Adipose tissue (tissue), 3 donors: Measurements from ENCODE around the gene NTM. TPM values are rescaled to one million over a fixed set of nuclear protein-coding genes. Genes with fewer than 3 reads are reported as not detected.

Experiments used
- H3K27ac ChIP-seq: one replicate; pipeline ENCODE4 v1.5.1; 2013; ENCODE audit warnings: low read depth, low read length
- WGBS, 3 donors: extraction: QIAGEN DNeasy Blood & Tissue Kit; methylation state at CpG; one replicate each; pipeline ENCODE4 v1.1.7; 2013; 5-methylcytosine and 5-hydroxymethylcytosine counted together
- polyA plus RNA-seq, 3 donors: library from polyadenylated mRNA; stranded (reverse); fragments of 200-250 nt; gene quantifications; one replicate each; pipeline ENCODE4 v1.2.3, GENCODE V29; 2013
- donor health status: healthy with polysubstance abuse.
- donor health status: Bipolar disorder and iron deficiency.
- donor health status: healthy.

NTM gene
- polyA plus RNA-seq, 3 donors = 0.22 to 2.2 (median 1.6) TPM

DNA sequence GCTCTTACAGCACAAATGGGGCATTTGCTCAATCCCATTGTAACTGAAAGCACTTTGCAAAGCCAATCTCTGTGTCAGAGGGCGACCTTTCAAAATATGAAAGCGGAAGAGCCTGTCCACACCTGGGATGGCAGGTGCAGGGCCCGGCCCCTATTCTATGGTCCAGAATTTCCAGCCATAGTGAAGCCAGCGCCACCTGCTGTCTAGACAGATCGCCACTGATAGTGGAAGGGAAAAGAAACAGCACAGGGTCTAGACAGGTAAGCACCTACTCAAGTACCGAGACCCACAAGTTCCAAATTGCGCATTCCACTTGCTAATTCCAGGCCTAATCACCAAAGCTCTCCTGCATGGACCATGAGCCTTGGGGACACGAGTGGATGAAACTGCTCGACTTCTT, 141.4 kb downstream of the NTM start:
- WGBS, 3 donors = 35 to 57% (median 52%) methylated on average over 9 of the region's 9 CpGs

DNA sequence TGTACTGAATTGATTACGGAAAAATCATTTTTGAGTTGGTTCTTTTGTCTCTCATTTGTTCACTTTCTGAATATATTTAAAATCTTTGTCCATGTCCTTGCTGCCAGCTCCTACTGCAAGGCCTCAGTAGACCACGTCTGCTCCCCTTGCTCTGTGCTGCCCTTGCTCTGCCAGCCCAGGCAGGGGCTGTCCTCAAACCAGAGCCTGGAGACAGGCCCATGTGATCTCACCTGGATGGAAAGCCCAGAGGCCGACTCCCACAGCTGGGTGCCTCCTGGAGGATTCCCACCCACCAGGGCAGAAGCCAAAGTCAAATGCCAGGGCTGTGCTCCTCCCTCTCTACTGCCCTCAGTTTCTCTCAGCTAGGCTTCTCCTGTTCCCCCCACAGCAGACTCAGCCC, 141.8 kb downstream of the NTM start:
- H3K27ac ChIP-seq = no peak overlapping the region
- WGBS, 3 donors = 72 to 74% (median 73%) methylated on average over 3 of the region's 3 CpGs

More for the DNA sequence above, 141.4 kb downstream of the NTM start:
- no peak overlapping the region for H3K27ac ChIP-seq

DNA sequence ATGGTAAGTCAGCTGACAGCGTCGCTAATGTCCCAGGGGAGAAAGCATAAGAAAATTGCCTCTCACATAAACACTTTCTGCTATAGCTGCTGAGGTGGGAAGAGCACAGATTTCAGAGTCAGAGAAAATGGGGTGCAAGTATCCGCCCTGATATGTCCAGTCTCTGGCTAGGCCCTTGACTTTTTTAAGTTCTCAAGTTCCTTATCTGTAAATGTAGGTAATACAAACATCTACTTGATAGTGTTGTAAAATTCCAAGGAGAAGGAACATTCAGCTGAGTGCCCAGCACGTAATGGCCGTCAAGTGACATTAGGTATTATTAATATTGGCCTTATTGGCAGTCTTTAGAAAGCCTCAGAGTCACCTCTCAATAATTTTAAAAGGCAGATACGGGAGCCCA, 143.6 kb downstream of the NTM start:
- H3K27ac ChIP-seq = no peak overlapping the region
- WGBS, 3 donors = 70 to 85% (median 81%) methylated on average over 6 of the region's 6 CpGs

DNA sequence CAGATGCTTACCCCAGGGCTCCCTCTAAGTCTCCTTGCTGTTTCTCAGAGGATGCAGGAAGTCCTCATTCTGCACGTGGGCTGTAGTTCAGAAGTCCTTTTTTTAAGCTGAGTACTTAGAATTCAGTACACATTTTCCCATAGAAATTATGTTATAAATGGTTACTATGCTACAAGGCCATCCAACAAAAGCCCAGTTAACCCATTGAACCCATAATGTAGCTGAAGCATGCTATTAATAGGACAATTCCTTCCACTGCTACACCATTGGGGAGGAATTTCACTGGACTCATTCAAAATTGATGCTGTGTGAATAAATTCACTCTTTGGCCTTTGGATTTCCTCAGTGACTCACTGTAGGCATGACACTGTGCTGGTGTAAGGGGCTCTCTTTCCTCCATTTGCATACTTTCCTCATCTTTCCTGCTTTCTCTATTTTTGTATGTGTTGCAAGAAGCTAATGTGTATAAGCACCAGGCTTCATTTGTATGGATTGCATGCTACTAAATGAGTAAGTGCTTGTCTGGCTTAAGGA, 148.0 kb downstream of the NTM start:
- 24 to 27% (median 25%) methylated on average over 1 of the region's 1 CpG for WGBS, 3 donors
- no peak overlapping the region for H3K27ac ChIP-seq

DNA sequence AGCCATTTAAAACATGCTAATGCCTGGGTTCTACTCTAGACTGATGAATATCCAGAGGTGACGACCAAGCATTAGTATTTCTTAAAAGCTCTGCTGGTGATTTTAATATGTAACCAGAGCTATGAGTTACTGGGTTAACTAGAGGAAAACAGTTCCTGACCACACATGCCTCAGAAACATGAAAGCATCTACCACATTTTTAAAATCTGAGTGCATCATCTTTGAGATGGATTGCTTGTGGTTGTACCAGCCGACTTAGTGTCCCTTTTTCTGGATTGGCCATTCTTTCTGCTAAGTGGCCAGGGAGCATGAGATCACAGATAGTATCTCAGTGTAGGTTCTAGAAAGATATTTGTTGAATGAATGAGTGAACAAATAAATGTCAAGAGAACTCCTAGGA, 152.4 kb downstream of the NTM start:
- WGBS, 3 donors = 51 to 78% (median 51%) methylated on average over 2 of the region's 2 CpGs
- no peak overlapping the region for H3K27ac ChIP-seq

DNA sequence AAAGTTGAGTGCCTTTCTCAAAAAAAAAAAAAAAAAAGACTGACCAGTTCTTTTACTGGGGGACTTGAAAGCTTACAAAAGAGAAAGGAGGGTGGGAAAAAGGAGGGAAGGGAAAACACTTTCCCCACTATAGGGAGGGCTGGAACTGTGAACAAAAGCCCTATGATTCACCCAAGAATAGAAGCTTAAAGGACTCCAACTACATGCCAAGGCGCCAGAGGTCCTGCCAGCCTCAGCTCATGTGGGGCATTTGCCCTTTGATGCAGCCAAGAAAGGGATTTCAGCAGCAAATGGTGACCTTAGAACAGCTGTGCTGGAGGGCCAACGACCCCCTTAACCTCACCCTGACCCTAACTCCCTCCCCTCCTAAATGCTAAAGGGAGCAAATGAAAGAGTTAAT, 160.0 kb downstream of the NTM start:
- 16 to 49% (median 44%) methylated on average over 2 of the region's 2 CpGs for WGBS, 3 donors
- no peak overlapping the region for H3K27ac ChIP-seq

DNA sequence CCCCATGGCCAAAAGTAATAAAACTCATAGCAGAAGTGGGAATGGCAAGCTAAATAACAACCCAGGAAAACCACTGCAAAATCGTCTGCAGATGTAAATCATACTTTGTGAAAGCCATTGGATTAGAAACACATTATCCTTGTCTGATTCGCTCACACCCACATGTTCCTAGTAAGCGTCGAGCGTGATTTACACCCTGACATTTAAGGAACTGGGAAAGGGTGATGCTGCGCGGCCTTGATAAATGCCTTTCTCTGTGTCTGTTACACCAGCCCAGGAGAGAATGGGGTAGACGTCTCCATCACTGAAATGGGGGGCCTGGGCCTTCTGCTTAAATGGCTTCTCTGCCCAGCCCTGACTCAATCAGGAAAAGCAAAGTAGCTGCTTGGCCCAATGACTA, 162.7 kb downstream of the NTM start:
- no peak overlapping the region for H3K27ac ChIP-seq
- 67 to 70% (median 70%) methylated on average over 8 of the region's 8 CpGs for WGBS, 3 donors

DNA sequence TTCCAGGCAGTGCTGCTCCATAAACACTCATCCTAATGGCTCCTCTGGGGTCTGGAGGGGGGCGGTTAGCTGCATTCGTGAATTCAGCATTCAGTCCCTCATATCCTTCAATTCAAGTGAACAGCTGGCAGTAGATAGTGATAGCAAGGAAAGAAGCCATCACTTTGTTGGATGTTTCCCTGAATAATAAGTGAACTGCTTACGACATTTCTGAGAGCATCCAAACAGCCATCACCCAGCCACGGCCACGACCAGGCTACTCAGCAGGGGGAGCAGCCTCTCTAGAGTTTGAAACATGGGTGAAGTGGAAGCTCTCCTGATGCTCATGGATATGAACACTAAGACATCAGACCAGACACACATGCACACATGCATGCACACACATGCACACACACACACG, 163.6 kb downstream of the NTM start:
- 63 to 76% (median 68%) methylated on average over 6 of the region's 6 CpGs for WGBS, 3 donors
- H3K27ac ChIP-seq = no peak overlapping the region

DNA sequence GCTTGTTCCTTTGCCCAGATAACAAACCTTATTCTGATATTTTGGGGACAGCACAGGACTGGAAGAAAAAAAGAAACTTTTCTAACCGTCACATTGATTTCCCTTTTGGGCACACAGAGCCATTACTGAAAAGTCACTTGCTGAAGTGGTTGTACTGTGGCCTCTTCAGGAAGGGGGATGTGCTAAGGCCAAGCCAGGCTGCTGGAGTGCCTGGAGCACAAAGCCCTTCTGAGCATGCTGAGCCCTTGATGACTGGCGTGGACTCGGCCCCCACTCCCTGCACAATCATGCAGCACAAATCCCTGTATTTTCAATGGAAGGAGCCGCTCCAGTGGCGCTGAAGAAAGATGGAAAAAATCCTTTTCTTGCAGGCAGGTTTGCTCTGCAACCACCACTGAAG, 164.2 kb downstream of the NTM start:
- 67 to 88% (median 77%) methylated on average over 5 of the region's 5 CpGs for WGBS, 3 donors
- no peak overlapping the region for H3K27ac ChIP-seq

DNA sequence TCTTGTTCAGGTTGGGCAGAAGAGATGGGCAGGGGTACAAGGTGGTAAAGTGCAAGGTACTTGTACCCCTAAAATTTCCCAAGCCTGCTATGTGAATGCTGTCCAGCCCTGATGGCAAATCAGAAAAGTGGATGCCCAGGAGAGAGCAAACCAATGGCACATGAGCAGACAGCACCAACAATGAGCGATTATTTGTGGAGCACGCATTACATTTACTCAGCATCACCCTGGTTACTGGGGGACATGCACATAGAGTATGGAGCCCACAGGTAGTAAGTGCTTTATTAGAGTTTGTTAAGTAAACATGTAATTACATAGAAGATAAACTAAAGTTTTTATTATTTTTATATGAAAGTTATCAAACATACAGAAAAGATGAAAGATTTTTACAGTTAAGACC, 165.7 kb downstream of the NTM start:
- H3K27ac ChIP-seq = no peak overlapping the region
- 91 to 96% (median 95%) methylated on average over 2 of the region's 2 CpGs for WGBS, 3 donors

DNA sequence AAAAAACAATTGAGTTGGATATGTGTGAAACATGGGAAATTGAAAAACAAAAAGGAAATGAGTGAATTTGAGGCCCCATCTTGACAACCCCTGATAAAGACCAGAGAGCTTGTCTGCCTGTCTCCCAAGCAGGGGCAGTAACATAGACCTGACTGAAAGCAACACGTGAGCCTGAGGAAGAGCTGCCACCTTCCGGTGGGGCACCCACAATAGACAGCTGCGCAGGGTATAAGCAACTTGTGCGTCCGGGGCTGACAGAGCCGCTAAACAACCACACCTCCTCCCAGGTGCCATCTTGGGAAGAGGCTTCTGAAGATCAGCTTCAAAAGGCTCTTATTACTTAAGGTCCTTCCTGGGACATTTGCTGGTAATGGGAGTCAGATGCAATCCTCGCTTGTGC, 166.8 kb downstream of the NTM start:
- 77 to 87% (median 83%) methylated on average over 7 of the region's 7 CpGs for WGBS, 3 donors
- H3K27ac ChIP-seq = no peak overlapping the region

DNA sequence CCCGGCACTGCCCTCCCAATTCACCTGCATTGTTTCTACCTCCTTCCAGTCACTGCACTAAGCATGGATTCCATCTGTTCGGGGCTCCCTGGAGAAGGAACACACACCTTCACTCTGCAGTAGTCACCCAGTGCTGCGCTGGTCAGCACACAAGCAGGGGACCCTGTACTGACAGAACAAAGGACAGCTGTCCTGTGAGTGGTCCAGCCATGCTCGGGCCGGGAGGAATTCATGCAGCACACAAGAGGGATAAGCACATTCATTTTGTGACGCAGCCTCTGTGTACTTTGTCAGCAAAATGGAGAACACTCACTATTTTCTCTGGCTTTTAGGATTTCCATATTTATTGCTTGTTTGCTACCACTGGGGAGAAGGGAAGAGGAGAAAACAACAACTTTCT, 167.3 kb downstream of the NTM start:
- no peak overlapping the region for H3K27ac ChIP-seq
- 25 to 51% (median 45%) methylated on average over 6 of the region's 6 CpGs for WGBS, 3 donors

DNA sequence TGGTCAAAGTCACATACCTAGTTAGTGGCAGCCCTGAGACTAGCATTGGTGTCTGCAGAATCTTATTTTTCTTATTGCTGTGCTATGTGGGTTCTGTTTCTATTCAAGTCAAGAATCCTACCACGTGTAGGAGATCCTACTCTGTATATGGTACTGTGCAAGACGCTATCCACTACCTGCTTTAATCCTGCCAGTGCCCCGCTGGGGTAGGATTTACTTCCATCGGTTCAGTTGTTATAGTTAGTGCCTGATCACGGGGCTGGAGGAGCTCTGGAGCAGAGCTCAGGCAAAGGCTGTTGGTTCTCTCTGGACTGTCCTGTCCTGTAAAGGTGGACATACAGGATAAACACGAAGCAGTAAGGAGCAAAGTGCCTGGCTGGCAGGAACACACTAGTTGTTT, 167.9 kb downstream of the NTM start:
- no peak overlapping the region for H3K27ac ChIP-seq
- 43 to 60% (median 55%) methylated on average over 6 of the region's 6 CpGs for WGBS, 3 donors

DNA sequence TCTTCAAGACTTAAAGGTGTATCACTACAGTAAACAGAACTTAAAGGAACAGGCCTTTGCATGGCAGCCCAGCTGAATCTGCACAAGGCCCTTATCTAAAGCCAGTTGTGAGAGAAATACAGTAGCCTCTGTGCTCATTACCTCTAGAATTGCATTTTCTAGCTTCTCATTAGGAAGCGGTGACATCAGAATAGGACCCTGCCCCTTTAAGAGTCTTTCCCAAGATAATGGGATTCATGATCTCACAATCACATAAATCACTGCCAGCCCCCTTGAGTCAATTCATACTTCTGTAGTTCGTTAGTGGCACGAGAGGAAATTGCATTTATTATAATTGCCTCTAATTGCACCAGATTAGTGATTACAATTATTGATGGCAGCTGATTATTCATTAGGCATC, 170.3 kb downstream of the NTM start:
- no peak overlapping the region for H3K27ac ChIP-seq
- WGBS, 3 donors = 78 to 85% (median 83%) methylated on average over 3 of the region's 3 CpGs

DNA sequence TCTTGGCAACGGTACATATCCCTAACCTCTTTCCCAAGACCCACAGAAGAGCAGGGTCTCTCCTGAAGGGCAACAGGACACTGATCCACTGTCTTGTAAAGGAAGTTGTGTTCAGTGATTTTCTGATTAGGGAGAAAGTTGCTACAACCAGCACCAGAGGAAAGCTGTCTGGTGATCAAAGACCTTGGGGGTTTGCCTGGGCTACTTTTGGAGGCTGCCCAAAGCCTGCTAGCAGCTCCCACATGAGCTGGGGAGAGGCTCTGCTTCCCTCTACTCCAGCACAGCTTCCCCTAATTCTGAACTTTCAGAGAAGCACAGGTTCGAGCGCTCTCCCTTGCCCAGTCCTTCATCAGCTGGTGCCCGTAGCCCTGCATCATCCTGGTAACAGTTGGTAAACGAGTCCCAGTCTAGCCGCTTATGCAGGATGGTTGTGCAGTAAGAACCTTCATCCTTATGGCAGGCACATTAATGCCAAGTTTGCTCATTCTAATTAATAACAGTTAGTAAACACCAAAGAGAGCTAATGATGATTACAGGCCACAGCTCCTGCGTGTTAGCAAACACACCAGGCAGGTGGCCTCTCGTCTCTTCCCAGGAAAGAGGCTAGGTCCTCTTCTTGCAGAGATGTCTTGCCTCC, 173.1 kb downstream of the NTM start:
- 56 to 75% (median 65%) methylated on average over 8 of the region's 8 CpGs for WGBS, 3 donors
- no peak overlapping the region for H3K27ac ChIP-seq

DNA sequence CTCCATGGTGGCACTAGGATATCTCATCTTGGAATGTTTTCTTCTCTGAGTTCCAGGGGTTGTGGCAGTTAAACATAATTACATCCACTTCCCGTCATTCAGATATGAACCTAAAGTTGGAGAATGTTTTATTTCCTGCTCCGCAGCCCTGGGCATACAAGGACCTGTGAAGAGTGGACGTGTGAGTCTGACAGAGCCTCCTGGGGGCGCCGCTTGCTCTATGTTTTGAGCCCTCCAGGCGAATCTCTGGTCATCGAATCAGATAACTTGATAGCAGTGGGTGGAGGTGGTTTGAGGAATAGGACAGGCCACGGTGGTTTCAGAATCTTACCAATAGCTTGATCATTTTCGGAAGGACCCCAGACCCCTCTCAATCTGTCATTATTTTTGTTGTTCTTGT, 174.2 kb downstream of the NTM start:
- H3K27ac ChIP-seq = no peak overlapping the region
- 37 to 53% (median 50%) methylated on average over 9 of the region's 9 CpGs for WGBS, 3 donors

DNA sequence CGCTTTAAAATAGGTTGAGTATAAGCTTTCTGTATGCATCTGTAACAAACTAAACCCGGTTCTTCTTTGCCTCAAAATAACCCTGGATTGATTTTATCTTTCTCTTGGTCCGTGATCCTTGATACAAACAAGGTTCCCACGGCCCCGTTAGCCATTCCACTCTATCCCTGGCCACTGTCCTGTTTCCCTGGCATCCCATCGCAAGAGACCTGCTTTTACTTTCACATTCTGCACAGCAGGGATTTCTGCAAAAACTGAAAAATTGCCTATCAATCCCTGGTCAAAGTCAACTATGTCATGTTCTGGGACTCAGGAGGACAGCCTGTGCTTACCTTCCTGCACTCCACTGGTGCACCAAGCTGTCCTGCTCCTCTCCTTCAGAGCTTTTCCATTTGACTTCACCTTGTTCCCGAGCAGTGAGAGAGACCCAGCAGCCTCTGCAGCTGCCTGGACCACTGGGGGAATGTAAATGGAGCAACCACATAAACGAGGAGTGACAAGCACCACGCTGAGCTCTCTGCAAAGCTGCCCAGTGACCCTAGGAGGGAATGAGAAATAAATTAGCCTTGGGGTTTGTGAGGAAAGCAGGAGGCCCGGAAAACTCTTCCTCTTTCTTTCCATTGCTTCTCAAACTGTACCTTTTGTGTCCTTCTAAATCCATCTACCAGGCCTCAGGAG, 175.9 kb downstream of the NTM start:
- 41 to 51% (median 43%) methylated on average over 10 of the region's 10 CpGs for WGBS, 3 donors
- no peak overlapping the region for H3K27ac ChIP-seq

DNA sequence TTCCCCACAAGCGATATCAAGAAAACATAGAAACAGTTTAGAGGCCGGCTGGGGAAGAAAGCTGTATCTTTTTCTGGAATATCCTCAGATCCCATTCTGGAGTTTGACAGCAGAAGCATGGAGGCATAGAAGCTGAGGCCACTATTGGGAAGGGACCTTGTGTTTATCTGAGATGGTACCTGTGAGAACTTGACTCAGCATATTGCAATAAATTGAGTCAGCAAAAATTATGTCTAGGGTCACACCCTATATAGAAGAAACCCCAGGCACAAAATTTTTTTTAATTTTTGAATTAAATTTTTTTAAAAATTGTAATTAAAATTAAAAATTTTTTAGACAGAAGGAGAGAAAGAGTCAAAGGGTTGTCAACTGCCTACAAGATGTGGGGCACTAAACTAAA, 178.7 kb downstream of the NTM start:
- 87 to 96% (median 95%) methylated on average over 2 of the region's 2 CpGs for WGBS, 3 donors

DNA sequence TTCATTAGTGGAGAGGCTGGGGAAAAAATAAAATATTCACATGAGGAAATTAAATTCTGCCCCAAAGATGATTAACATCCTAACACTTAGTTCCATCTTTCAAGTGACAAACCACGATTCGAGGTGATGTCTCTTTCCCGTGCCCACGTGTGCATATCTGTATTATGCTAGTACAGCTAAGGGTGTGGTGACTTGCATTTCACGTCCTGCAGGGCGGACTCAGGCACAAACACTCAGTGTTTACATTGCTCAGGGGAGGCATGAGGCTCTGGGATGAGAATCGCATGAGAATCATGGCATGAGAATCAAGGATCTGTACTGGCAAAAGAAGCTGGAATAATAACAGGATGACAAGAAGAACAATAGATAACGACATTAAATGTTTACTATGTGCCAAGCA, 179.4 kb downstream of the NTM start:
- no peak overlapping the region for H3K27ac ChIP-seq
- WGBS, 3 donors = 53 to 76% (median 73%) methylated on average over 8 of the region's 8 CpGs

More for the DNA sequence above, 178.7 kb downstream of the NTM start:
- H3K27ac ChIP-seq = no peak overlapping the region

DNA sequence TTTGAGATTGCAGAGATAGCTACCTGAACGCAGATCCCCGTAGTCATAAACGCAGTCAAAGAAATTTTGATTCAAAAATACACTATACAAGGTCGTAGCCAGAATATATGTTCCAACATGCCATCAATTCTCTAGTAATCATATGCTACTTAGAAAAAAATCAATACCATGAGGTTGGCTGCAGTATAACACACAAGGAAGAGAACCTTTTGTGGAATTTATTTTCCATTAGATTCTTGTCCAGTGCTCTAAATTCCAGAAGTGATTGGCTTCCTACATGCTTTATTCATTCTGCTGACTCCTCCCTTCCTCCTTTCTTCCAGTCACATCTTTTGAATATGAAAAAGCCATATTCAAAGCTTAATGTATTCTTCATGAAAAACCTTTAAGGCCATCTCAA, 189.9 kb downstream of the NTM start:
- 40 to 89% (median 70%) methylated on average over 4 of the region's 4 CpGs for WGBS, 3 donors
- no peak overlapping the region for H3K27ac ChIP-seq
